GM12864 (cell line): Measurements from ENCODE around the gene HBP1.
"Not testable (repeated sequence)": the region's sequence is repeated elsewhere in the genome, so short reads cannot be mapped to it uniquely, and the experiment has no call there.

Source experiments
- DNase-seq: peaks from one replicate; pipeline ENCODE4 v3.0.0-alpha.2; 2011; ENCODE audit warnings: low read depth
- H3K4me3 ChIP-seq: 2 replicates; pipeline ENCODE4 v1.5.1; 2011; ENCODE audit warnings: mild to moderate bottlenecking, low read depth, low read length, control low read depth
- CTCF ChIP-seq: IDR thresholded peaks from 2 replicates; pipeline ENCODE4 v1.5.1; 2011; ENCODE audit warnings: low read depth, mild to moderate bottlenecking, moderate library complexity, low read length, control low read depth, inconsistent platforms; ENCODE audit errors: missing control alignments

The HBP1 gene

GRCh38 chr7:107148721-107149120 is 20.1 kb upstream of the HBP1 start:
- H3K4me3 ChIP-seq: no peak overlapping the region
- DNase-seq: no peak
- TF ChIP-seq CTCF: no peak

GRCh38 chr7:107149863-107150262 is 18.9 kb upstream of the HBP1 start:
- no peak overlapping the region for H3K4me3 ChIP-seq
- no peak for TF ChIP-seq CTCF
- DNase-seq: no peak

GRCh38 chr7:107150375-107151073 is 18.3 kb upstream of the HBP1 start:
- peak; percentile 51 for TF ChIP-seq CTCF
- H3K4me3 ChIP-seq: no peak overlapping the region
- peak; percentile 47 for DNase-seq

- H3K4me3 ChIP-seq: no peak overlapping the region
- TF ChIP-seq CTCF: no peak
Observed at GRCh38 chr7:107151538-107151937, 17.3 kb upstream of the HBP1 start.

GRCh38 chr7:107152011-107152410 is 16.8 kb upstream of the HBP1 start:
- TF ChIP-seq CTCF: no peak
- H3K4me3 ChIP-seq: no peak overlapping the region
- no peak for DNase-seq

More at GRCh38 chr7:107151538-107151937, 17.3 kb upstream of the HBP1 start:
- no peak for DNase-seq

GRCh38 chr7:107154826-107155225 is 14.0 kb upstream of the HBP1 start:
- no peak for TF ChIP-seq CTCF
- no peak overlapping the region for H3K4me3 ChIP-seq
- DNase-seq: no peak

- not testable (repeated sequence) for DNase-seq, H3K4me3 ChIP-seq
Observed at GRCh38 chr7:107155726-107156125, 13.1 kb upstream of the HBP1 start.
